OCI-LY1 (cell line): ENCODE data around the gene PRRC2A.

Experiments used
- H2AFZ ChIP-seq: fragments of 200-600 bp; sonication (generic), shearing (Covaris generic); 2 replicates; pipeline ENCODE4 v1.6.0; 2014; ENCODE audit warnings: antibody characterized with exemption, mild to moderate bottlenecking, low read length
- H3F3A ChIP-seq: fragments of 200-600 bp; sonication (generic), shearing (Covaris generic); 2 replicates; pipeline ENCODE4 v1.6.0; 2014; ENCODE audit warnings: mild to moderate bottlenecking, antibody characterized with exemption, low read length, moderate library complexity; ENCODE audit not compliant: insufficient read depth
- H3K27ac ChIP-seq: fragments of 200-600 bp; sonication (generic); 2 replicates; pipeline ENCODE4 v1.5.1; 2014; ENCODE audit warnings: low read length, mixed run types, mild to moderate bottlenecking, low read depth; ENCODE audit not compliant: poor library complexity, severe bottlenecking
- H3K27me3 ChIP-seq: fragments of 200-600 bp; sonication (generic); 2 replicates; pipeline ENCODE4 v1.6.0; 2014; ENCODE audit warnings: antibody characterized with exemption, mild to moderate bottlenecking, low read length, moderate library complexity; ENCODE audit not compliant: insufficient read depth
- H3K36me3 ChIP-seq: fragments of 200-600 bp; sonication (generic); 2 replicates; pipeline ENCODE4 v1.6.1; 2014; ENCODE audit warnings: mild to moderate bottlenecking, antibody characterized with exemption, low read length, moderate library complexity, mixed read lengths; ENCODE audit not compliant: insufficient read depth
- H3K4me1 ChIP-seq: fragments of 200-600 bp; sonication (generic); 2 replicates; pipeline ENCODE4 v1.5.1; 2014; ENCODE audit warnings: mild to moderate bottlenecking, low read length, moderate library complexity; ENCODE audit not compliant: insufficient read depth, severe bottlenecking
- H3K4me2 ChIP-seq: fragments of 200-600 bp; sonication (generic), shearing (Covaris generic); 2 replicates; pipeline ENCODE4 v1.6.1; 2014; ENCODE audit warnings: low read length
- H3K4me3 ChIP-seq: fragments of 200-600 bp; sonication (generic); 2 replicates; pipeline ENCODE4 v1.5.1; 2014; ENCODE audit warnings: low read length, low read depth, mild to moderate bottlenecking, mixed read lengths; ENCODE audit not compliant: poor library complexity, severe bottlenecking
- H3K79me2 ChIP-seq: fragments of 200-600 bp; shearing (Covaris generic); 2 replicates; pipeline ENCODE4 v1.6.1; 2016; ENCODE audit warnings: mixed run types, low read length, mixed read lengths; ENCODE audit not compliant: insufficient read depth
- H3K9ac ChIP-seq: fragments of 200-600 bp; sonication (generic), shearing (Covaris generic); 2 replicates; pipeline ENCODE4 v1.6.1; 2014; ENCODE audit warnings: mild to moderate bottlenecking, low read length, mixed read lengths
- H3K9me2 ChIP-seq: fragments of 200-600 bp; sonication (generic), shearing (Covaris generic); 2 replicates; pipeline ENCODE4 v1.6.1; 2014; ENCODE audit warnings: low read depth, mild to moderate bottlenecking, low read length, mixed read lengths
- H3K9me3 ChIP-seq: fragments of 200-600 bp; shearing (Covaris generic); 2 replicates; pipeline ENCODE4 v1.6.1; 2014; ENCODE audit warnings: low read length, mixed read lengths
- H4K20me1 ChIP-seq: fragments of 200-600 bp; sonication (generic), shearing (Covaris generic); 2 replicates; pipeline ENCODE4 v1.6.0; 2016; ENCODE audit warnings: mild to moderate bottlenecking, low read length; ENCODE audit not compliant: insufficient read depth
- EZH2 ChIP-seq: fragments of 200-600 bp; sonication (generic), shearing (Covaris generic); IDR thresholded peaks from 2 replicates; pipeline ENCODE4 v1.8.0; 2017; ENCODE audit warnings: borderline replicate concordance, mixed run types, mild to moderate bottlenecking, antibody characterized with exemption, low read length, moderate library complexity, mixed read lengths
- TF ChIP-seq, protein P1 (sequence below): fragments of 200-600 bp; sonication (generic), shearing (Covaris generic); IDR thresholded peaks from 2 replicates; pipeline ENCODE4 v1.5.1; 2017; ENCODE audit warnings: mild to moderate bottlenecking, antibody characterized with exemption, low read length, moderate library complexity, mixed read lengths

PRRC2A gene

DNA sequence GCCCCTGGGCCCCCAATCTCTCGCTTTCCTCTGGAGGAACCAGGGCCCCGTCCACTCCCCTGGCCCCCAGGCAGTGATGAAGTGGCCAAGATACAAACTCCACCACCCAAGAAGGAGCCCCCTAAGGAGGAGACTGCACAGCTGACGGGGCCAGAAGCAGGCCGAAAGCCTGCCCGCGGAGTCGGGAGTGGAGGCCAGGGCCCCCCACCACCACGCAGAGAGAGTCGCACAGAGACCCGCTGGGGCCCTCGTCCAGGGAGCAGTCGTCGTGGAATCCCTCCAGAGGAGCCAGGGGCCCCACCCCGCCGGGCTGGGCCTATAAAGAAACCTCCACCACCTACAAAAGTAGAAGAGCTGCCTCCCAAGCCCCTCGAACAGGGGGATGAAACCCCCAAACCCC lies 10.7 kb downstream of the PRRC2A start:
- no peak overlapping the region for H3K4me2 ChIP-seq
- no peak overlapping the region for H3K4me3 ChIP-seq
- no peak overlapping the region for H2AFZ ChIP-seq
- no peaks in the 10 kb centered on the region for H3K9me3 ChIP-seq
- H3F3A ChIP-seq = no peaks in the 10 kb centered on the region
- no peaks in the 10 kb centered on the region for H3K79me2 ChIP-seq
- no peak for TF ChIP-seq EZH2
- TF ChIP-seq, protein P1, sequence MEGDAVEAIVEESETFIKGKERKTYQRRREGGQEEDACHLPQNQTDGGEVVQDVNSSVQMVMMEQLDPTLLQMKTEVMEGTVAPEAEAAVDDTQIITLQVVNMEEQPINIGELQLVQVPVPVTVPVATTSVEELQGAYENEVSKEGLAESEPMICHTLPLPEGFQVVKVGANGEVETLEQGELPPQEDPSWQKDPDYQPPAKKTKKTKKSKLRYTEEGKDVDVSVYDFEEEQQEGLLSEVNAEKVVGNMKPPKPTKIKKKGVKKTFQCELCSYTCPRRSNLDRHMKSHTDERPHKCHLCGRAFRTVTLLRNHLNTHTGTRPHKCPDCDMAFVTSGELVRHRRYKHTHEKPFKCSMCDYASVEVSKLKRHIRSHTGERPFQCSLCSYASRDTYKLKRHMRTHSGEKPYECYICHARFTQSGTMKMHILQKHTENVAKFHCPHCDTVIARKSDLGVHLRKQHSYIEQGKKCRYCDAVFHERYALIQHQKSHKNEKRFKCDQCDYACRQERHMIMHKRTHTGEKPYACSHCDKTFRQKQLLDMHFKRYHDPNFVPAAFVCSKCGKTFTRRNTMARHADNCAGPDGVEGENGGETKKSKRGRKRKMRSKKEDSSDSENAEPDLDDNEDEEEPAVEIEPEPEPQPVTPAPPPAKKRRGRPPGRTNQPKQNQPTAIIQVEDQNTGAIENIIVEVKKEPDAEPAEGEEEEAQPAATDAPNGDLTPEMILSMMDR = no peak
- H3K27ac ChIP-seq = no peak overlapping the region
- no peaks in the 10 kb centered on the region for H4K20me1 ChIP-seq
- H3K9ac ChIP-seq = no peak overlapping the region
- no peaks in the 10 kb centered on the region for H3K4me1 ChIP-seq
- H3K27me3 ChIP-seq = no peaks in the 10 kb centered on the region
- peaks cover 100% of the 10 kb centered on the region for H3K36me3 ChIP-seq
- H3K9me2 ChIP-seq = no peaks in the 10 kb centered on the region

GRCh38 chr6:31631681-31632278 lies 11.3 kb downstream of the PRRC2A start:
- TF ChIP-seq, protein P1 = no peak
- no peak for TF ChIP-seq EZH2
- no peaks in the 10 kb centered on the region for H3K79me2 ChIP-seq
- H3K36me3 ChIP-seq = peaks cover 100% of the 10 kb centered on the region
- H3F3A ChIP-seq = no peaks in the 10 kb centered on the region
- H3K27ac ChIP-seq = no peak overlapping the region
- H3K27me3 ChIP-seq = no peaks in the 10 kb centered on the region
- H3K9ac ChIP-seq = no peak overlapping the region
- no peaks in the 10 kb centered on the region for H3K9me2 ChIP-seq
- no peak overlapping the region for H3K4me2 ChIP-seq
- no peak overlapping the region for H2AFZ ChIP-seq
- no peaks in the 10 kb centered on the region for H3K9me3 ChIP-seq
- H3K4me3 ChIP-seq = no peak overlapping the region
- no peaks in the 10 kb centered on the region for H3K4me1 ChIP-seq
- H4K20me1 ChIP-seq = no peaks in the 10 kb centered on the region

DNA sequence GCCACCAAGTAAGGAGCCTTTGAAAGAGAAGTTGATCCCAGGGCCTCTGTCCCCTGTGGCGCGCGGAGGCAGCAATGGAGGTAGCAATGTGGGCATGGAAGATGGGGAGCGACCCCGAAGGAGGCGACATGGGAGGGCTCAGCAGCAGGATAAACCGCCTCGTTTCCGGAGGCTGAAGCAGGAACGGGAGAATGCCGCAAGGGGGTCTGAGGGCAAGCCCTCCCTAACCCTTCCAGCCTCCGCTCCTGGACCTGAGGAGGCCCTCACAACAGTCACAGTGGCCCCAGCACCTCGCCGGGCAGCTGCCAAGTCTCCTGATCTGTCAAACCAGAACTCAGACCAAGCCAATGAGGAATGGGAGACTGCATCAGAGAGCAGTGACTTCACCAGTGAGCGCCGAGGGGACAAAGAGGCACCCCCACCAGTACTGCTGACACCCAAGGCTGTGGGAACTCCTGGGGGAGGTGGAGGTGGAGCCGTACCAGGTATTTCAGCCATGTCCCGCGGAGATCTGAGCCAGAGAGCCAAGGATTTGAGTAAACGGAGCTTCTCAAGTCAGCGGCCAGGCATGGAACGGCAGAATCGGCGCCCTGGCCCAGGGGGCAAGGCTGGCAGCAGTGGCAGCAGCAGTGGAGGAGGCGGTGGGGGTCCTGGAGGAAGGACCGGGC lies 11.9 kb downstream of the PRRC2A start:
- no peaks in the 10 kb centered on the region for H4K20me1 ChIP-seq
- no peak for TF ChIP-seq EZH2
- TF ChIP-seq, protein P1 = no peak

More for the DNA sequence above, 11.9 kb downstream of the PRRC2A start:
- H3K9me2 ChIP-seq = no peaks in the 10 kb centered on the region
- no peaks in the 10 kb centered on the region for H3K4me1 ChIP-seq
- no peaks in the 10 kb centered on the region for H3K79me2 ChIP-seq
- H3K4me2 ChIP-seq = no peak overlapping the region
- no peaks in the 10 kb centered on the region for H3K27me3 ChIP-seq
- H3K36me3 ChIP-seq = peaks cover 100% of the 10 kb centered on the region
- no peak overlapping the region for H3K27ac ChIP-seq
- H3K9ac ChIP-seq = no peak overlapping the region
- H3K4me3 ChIP-seq = no peak overlapping the region
- H3F3A ChIP-seq = no peaks in the 10 kb centered on the region
- no peaks in the 10 kb centered on the region for H3K9me3 ChIP-seq
- H2AFZ ChIP-seq = no peak overlapping the region
